Upper lobe of right lung (tissue), 1 donor: ENCODE results near the gene SIPA1L3. TPM values are rescaled to one million over a fixed set of nuclear protein-coding genes. Genes with fewer than 3 reads are reported as not detected.

Experiments used
- ATAC-seq: fragments of 200-7000 bp; cut with Tn5 transposase; one replicate; pipeline ENCODE4 v1.9.1; 2020; ENCODE audit warnings: mild to moderate bottlenecking, moderate library complexity
- DNase-seq: peaks from one replicate; pipeline ENCODE4 v3.0.0-alpha.2; 2020
- H3K27ac ChIP-seq: fragments of 200-600 bp; one replicate; pipeline ENCODE4 v1.8.0; 2022
- H3K27me3 ChIP-seq: fragments of 200-600 bp; one replicate; pipeline ENCODE4 v1.8.0; 2022; ENCODE audit warnings: mild to moderate bottlenecking
- H3K36me3 ChIP-seq: fragments of 200-600 bp; one replicate; pipeline ENCODE4 v1.8.0; 2022
- H3K4me1 ChIP-seq: fragments of 200-600 bp; one replicate; pipeline ENCODE4 v1.8.0; 2022
- H3K4me3 ChIP-seq: fragments of 200-600 bp; one replicate; pipeline ENCODE4 v1.8.0; 2022; ENCODE audit warnings: mild to moderate bottlenecking
- H3K9me3 ChIP-seq: fragments of 200-600 bp; one replicate; pipeline ENCODE4 v1.8.0; 2022
- intact Hi-C: fragments of 100-400 bp; cut with DNase I; formaldehyde crosslinking; loops from one replicate; pipeline ENCODE4 v1.11.0; 2022
- total RNA-seq: library from RNA; stranded (reverse); fragmentation: NEBNext Ultra II Directional; extraction: Animal tissue kit (Norgen Biotek cat#: 25700); gene quantifications from one replicate; pipeline ENCODE4 v1.2.1, GENCODE V29; 2021
- TF ChIP-seq, protein P1 (sequence below): fragments of 200-600 bp; IDR thresholded peaks from one replicate; pipeline ENCODE4 v1.8.0; 2022; ENCODE audit warnings: antibody characterized with exemption
- donor health status: DM: no; HTN: yes; CAD: no; lungs with severe emphysema.

Gene SIPA1L3
- total RNA-seq, 1 donor from 2014 or later: 66.3 TPM

GRCh38 chr19:37966211-37966661 is 59.2 kb downstream of the SIPA1L3 start:
- TF ChIP-seq, protein P1, sequence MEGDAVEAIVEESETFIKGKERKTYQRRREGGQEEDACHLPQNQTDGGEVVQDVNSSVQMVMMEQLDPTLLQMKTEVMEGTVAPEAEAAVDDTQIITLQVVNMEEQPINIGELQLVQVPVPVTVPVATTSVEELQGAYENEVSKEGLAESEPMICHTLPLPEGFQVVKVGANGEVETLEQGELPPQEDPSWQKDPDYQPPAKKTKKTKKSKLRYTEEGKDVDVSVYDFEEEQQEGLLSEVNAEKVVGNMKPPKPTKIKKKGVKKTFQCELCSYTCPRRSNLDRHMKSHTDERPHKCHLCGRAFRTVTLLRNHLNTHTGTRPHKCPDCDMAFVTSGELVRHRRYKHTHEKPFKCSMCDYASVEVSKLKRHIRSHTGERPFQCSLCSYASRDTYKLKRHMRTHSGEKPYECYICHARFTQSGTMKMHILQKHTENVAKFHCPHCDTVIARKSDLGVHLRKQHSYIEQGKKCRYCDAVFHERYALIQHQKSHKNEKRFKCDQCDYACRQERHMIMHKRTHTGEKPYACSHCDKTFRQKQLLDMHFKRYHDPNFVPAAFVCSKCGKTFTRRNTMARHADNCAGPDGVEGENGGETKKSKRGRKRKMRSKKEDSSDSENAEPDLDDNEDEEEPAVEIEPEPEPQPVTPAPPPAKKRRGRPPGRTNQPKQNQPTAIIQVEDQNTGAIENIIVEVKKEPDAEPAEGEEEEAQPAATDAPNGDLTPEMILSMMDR: no peak
- Histone ChIP-seq H3K36me3 (no peaks in the 10 kb centered on the region), H3K4me1 (peaks cover 10% of the 10 kb centered on the region), H3K9me3 (no peaks in the 10 kb centered on the region), H3K27ac (no peak overlapping the region), H3K27me3 (no peaks in the 10 kb centered on the region), H3K4me3 (no peak overlapping the region)
- ATAC-seq: peak; percentile 9
- intact Hi-C loops: no loop called here
- DNase-seq: peak; percentile 27

GRCh38 chr19:37966662-37967231 is 59.7 kb downstream of the SIPA1L3 start:
- Histone ChIP-seq H3K27me3 (no peaks in the 10 kb centered on the region), H3K4me3 (no peak overlapping the region), H3K27ac (no peak overlapping the region), H3K9me3 (no peaks in the 10 kb centered on the region), H3K4me1 (peaks cover 10% of the 10 kb centered on the region), H3K36me3 (no peaks in the 10 kb centered on the region)
- intact Hi-C loops: no loop called here
- TF ChIP-seq, protein P1: no peak
- ATAC-seq (peak; percentile 66), DNase-seq (peak; percentile 55)

GRCh38 chr19:37969695-37970094 is 62.7 kb downstream of the SIPA1L3 start:
- TF ChIP-seq, protein P1: no peak
- no peaks in the 10 kb centered on the region for H3K36me3 ChIP-seq
- intact Hi-C loops: no loop called here
- DNase-seq (no peak), ATAC-seq (no peak)
- H3K4me1 ChIP-seq: no peaks in the 10 kb centered on the region
- no peaks in the 10 kb centered on the region for H3K9me3 ChIP-seq
- H3K4me3 ChIP-seq: no peak overlapping the region
- H3K27ac ChIP-seq: no peak overlapping the region
- no peaks in the 10 kb centered on the region for H3K27me3 ChIP-seq

- Histone ChIP-seq H3K9me3 (no peaks in the 10 kb centered on the region), H3K27me3 (no peaks in the 10 kb centered on the region), H3K27ac (no peak overlapping the region), H3K36me3 (no peaks in the 10 kb centered on the region), H3K4me1 (no peaks in the 10 kb centered on the region), H3K4me3 (no peak overlapping the region)
- ATAC-seq (no peak), DNase-seq (no peak)
- intact Hi-C loops: no loop called here
- TF ChIP-seq, protein P1: no peak
Observed at GRCh38 chr19:37970699-37971098, 63.7 kb downstream of the SIPA1L3 start.

- TF ChIP-seq, protein P1: no peak
- Histone ChIP-seq H3K27me3 (no peaks in the 10 kb centered on the region), H3K4me3 (no peak overlapping the region), H3K27ac (no peak overlapping the region), H3K9me3 (no peaks in the 10 kb centered on the region), H3K36me3 (no peaks in the 10 kb centered on the region), H3K4me1 (no peaks in the 10 kb centered on the region)
- DNase-seq (no peak), ATAC-seq (no peak)
- intact Hi-C loops: no loop called here
Observed at GRCh38 chr19:37972803-37973202, 65.8 kb downstream of the SIPA1L3 start.

DNA sequence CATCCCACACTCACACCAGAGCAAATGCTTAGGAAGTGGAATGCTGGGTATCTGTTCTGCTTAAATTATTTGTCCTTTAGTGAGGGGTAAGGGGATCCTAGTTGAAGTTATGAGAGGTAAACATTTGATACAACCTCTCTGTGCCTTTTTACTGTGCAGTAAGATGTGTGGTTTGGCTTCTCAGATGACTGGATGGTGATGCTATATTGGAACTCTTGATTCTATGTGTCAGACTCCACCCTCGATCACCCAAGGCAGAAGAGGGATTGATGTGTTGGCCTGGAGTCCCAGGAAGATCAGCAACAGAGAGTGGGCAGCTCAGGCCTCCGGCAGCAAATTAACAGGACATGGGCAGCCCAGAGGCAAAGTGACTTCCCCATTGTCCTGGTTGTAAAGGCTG is 66.7 kb downstream of the SIPA1L3 start:
- H3K27ac ChIP-seq: no peak overlapping the region
- H3K9me3 ChIP-seq: no peaks in the 10 kb centered on the region
- no peak for DNase-seq
- no peaks in the 10 kb centered on the region for H3K4me1 ChIP-seq
- no peak overlapping the region for H3K4me3 ChIP-seq
- H3K36me3 ChIP-seq: no peaks in the 10 kb centered on the region
- intact Hi-C loops: no loop called here
- no peaks in the 10 kb centered on the region for H3K27me3 ChIP-seq
- TF ChIP-seq, protein P1: no peak
- no peak for ATAC-seq
